K562 (cell line): ENCODE measurements around the gene TMED8. TPM values are rescaled to one million over a fixed set of nuclear protein-coding genes. Genes with fewer than 3 reads are reported as not detected.

Experiments
- CHAMP1 ChIP-seq: fragments of 450-650 bp; IDR thresholded peaks from 2 replicates; pipeline ENCODE4 v1.6.1; 2016; ENCODE audit warnings: mild to moderate bottlenecking
- CHCHD3 ChIP-seq: fragments of 250-450 bp; sonication (Bioruptor Pico); IDR thresholded peaks from 2 replicates; pipeline ENCODE4 v2.1.2; 2022; ENCODE audit warnings: mild to moderate bottlenecking
- E2F6 ChIP-seq, 2 experiments: IDR thresholded peaks; 2 replicates each; pipeline ENCODE4 v1.6.1; 2011; ENCODE audit warnings: borderline replicate concordance in 1 of 2, control low read depth in 1 of 2, low read depth in 1 of 2, low read length in 1 of 2, mild to moderate bottlenecking in 1 of 2, mixed read lengths in 1 of 2, moderate library complexity in 1 of 2; ENCODE audit not compliant: insufficient read depth in 1 of 2, insufficient read length in 1 of 2, poor library complexity in 1 of 2, severe bottlenecking in 1 of 2; ENCODE audit errors: extremely low read depth in 1 of 2
- ETV5 ChIP-seq: sonication (generic); formaldehyde crosslinking; IDR thresholded peaks from 2 replicates; pipeline ENCODE4 v1.4.0; 2020; ENCODE audit warnings: low read depth, mild to moderate bottlenecking, missing genetic modification reagents
- EZH2 ChIP-seq: IDR thresholded peaks from 2 replicates; pipeline ENCODE4 v1.6.1; 2012; ENCODE audit warnings: low read depth, mild to moderate bottlenecking, inconsistent platforms, low read length, borderline replicate concordance
- GATA2 ChIP-seq: sonication (generic); formaldehyde crosslinking; IDR thresholded peaks from 2 replicates; pipeline ENCODE4 v1.4.0; 2020; ENCODE audit warnings: mild to moderate bottlenecking, missing genetic modification reagents
- GTF2B ChIP-seq: IDR thresholded peaks from 2 replicates; pipeline ENCODE4 v1.6.1; 2011; ENCODE audit not compliant: insufficient read length; ENCODE audit errors: extremely low read depth
- HDAC8 ChIP-seq: fragments of 450-650 bp; IDR thresholded peaks from 2 replicates; pipeline ENCODE4 v1.6.1; 2016; ENCODE audit warnings: mild to moderate bottlenecking, missing genetic modification characterization, moderate library complexity, missing compliant biosample characterization
- HMG20A ChIP-seq: fragments of 450-650 bp; formaldehyde crosslinking; conservative IDR thresholded peaks from 2 replicates; pipeline ENCODE4 v1.4.0; 2020; ENCODE audit warnings: mild to moderate bottlenecking, mixed read lengths
- IRF2 ChIP-seq: sonication (generic); formaldehyde crosslinking; IDR thresholded peaks from 2 replicates; pipeline ENCODE4 v1.8.1; 2022; ENCODE audit warnings: mild to moderate bottlenecking, missing genetic modification reagents
- KAT8 ChIP-seq: fragments of 450-650 bp; IDR thresholded peaks from 2 replicates; pipeline ENCODE4 v1.6.1; 2016; ENCODE audit warnings: low read depth, mild to moderate bottlenecking
- KHSRP ChIP-seq: fragments of 450-650 bp; IDR thresholded peaks from 2 replicates; pipeline ENCODE4 v1.6.1; 2017
- PHB2 ChIP-seq: fragments of 450-650 bp; IDR thresholded peaks from 2 replicates; pipeline ENCODE4 v1.6.1; 2017; ENCODE audit warnings: low read depth
- ZNF23 ChIP-seq: fragments of 250-450 bp; sonication (Bioruptor Pico); IDR thresholded peaks from 2 replicates; pipeline ENCODE4 v1.4.0; 2020; ENCODE audit warnings: mild to moderate bottlenecking
- polyA plus RNA-seq, 8 experiments: library from polyadenylated mRNA; depleted of rRNA in 4 of 8; stranded (reverse) in 5 of 8; unstranded in 3 of 8; fragments of >200 nt; fragmentation: Nextera tagmentation in 2 of 8; fragmentation: Illumina TruSeq in 1 of 8; extraction: Ambion mirVana in 2 of 8; extraction: Trizol in 1 of 8; gene quantifications; 2 replicates each; pipeline versions ENCODE4 v1.2.1 to v1.2.3, GENCODE V29; 2011 to 2014; ENCODE audit warnings: inconsistent platforms in 1 of 8, missing spikeins in 1 of 8
- total RNA-seq, 7 experiments: library from RNA; depleted of rRNA in 6 of 7; stranded (reverse); fragments of >200 nt in 6 of 7; fragmentation: Illumina TruSeq in 2 of 7; extraction: Trizol in 2 of 7; gene quantifications; 2 replicates each; pipeline versions ENCODE4 v1.2.1 to v1.2.3, GENCODE V29; 2011 to 2021; ENCODE audit warnings: low replicate concordance in 1 of 7
- TF ChIP-seq, protein P1 (sequence below): sonication (generic); formaldehyde crosslinking; IDR thresholded peaks from 2 replicates; pipeline ENCODE4 v1.8.1; 2023; ENCODE audit warnings: missing genetic modification reagents, mild to moderate bottlenecking, borderline replicate concordance
- TF ChIP-seq, protein P2 (sequence below): fragments of 250-450 bp; sonication (Bioruptor Pico); IDR thresholded peaks from 2 replicates; pipeline ENCODE4 v1.9.0; 2021; ENCODE audit warnings: mild to moderate bottlenecking, inconsistent platforms

The TMED8 gene
- total and polyA plus RNA-seq, 9 of the 15 experiments (the other 6 are each of a cell fraction or from before 2014, with no cell fraction given): 3.3 to 17.4 (median 12.0) TPM

DNA sequence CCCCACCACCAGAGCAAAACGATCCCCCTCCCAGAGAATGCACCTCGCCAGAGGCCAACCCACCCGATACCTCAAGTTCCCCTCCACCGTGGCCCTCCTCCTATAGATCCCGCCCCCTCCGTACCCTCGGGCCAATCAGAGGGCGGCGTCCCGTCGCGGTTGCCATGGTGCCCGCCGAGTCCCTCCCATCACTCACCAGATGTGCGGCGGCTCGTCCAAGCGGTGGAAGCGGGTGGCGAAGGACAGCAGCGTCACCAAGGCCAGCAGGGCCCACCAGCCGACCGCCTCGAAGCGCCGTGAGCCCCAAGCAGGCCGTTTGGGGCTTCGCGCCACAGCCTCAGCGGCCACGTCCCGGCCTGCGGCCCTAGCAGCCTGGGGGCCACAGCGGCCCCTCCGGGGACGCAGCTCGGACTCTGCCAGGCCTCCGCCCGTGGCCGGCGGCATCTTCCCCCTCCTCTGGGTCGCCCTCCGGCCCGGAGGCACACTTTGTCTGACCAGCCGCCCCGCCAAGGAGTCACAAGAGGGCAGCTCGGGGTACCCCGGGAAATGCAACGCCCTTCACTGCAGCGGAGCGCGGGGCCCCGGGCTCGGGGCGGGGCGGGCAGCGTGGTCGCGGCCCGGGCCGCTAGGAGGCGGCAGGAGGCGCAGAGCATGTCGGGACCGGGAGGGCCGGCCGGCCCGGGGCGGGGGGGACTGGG, 56.5 kb downstream of the TMED8 start, which contains the start of gene POMT2 (continued):
- TF ChIP-seq, protein P1, sequence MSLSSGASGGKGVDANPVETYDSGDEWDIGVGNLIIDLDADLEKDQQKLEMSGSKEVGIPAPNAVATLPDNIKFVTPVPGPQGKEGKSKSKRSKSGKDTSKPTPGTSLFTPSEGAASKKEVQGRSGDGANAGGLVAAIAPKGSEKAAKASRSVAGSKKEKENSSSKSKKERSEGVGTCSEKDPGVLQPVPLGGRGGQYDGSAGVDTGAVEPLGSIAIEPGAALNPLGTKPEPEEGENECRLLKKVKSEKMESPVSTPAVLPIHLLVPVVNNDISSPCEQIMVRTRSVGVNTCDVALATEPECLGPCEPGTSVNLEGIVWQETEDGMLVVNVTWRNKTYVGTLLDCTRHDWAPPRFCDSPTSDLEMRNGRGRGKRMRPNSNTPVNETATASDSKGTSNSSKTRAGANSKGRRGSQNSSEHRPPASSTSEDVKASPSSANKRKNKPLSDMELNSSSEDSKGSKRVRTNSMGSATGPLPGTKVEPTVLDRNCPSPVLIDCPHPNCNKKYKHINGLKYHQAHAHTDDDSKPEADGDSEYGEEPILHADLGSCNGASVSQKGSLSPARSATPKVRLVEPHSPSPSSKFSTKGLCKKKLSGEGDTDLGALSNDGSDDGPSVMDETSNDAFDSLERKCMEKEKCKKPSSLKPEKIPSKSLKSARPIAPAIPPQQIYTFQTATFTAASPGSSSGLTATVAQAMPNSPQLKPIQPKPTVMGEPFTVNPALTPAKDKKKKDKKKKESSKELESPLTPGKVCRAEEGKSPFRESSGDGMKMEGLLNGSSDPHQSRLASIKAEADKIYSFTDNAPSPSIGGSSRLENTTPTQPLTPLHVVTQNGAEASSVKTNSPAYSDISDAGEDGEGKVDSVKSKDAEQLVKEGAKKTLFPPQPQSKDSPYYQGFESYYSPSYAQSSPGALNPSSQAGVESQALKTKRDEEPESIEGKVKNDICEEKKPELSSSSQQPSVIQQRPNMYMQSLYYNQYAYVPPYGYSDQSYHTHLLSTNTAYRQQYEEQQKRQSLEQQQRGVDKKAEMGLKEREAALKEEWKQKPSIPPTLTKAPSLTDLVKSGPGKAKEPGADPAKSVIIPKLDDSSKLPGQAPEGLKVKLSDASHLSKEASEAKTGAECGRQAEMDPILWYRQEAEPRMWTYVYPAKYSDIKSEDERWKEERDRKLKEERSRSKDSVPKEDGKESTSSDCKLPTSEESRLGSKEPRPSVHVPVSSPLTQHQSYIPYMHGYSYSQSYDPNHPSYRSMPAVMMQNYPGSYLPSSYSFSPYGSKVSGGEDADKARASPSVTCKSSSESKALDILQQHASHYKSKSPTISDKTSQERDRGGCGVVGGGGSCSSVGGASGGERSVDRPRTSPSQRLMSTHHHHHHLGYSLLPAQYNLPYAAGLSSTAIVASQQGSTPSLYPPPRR: no peak
- TF ChIP-seq CHCHD3 (CRISPR knock-in tag) (no peak), IRF2 (CRISPR knock-in tag) (no peak), E2F6 (IDR thresholded peaks at IDR 0.05; ENCODE audit: borderline replicate concordance in 1 of 2, extremely low read depth in 1 of 2, insufficient read depth in 1 of 2, insufficient read length in 1 of 2, low read depth in 1 of 2, low read length in 1 of 2, poor library complexity in 1 of 2, severe bottlenecking in 1 of 2) (peak; percentile 12 to 92), HDAC8 (no peak), KAT8 (no peak), GTF2B (no peak), PHB2 (no peak), ZNF23 (CRISPR knock-in tag) (no peak), EZH2 (no peak), GATA2 (CRISPR knock-in tag) (no peak), KHSRP (no peak), CHAMP1 (no peak), HMG20A (no peak), ETV5 (CRISPR knock-in tag) (no peak)
- TF ChIP-seq, protein P2, sequence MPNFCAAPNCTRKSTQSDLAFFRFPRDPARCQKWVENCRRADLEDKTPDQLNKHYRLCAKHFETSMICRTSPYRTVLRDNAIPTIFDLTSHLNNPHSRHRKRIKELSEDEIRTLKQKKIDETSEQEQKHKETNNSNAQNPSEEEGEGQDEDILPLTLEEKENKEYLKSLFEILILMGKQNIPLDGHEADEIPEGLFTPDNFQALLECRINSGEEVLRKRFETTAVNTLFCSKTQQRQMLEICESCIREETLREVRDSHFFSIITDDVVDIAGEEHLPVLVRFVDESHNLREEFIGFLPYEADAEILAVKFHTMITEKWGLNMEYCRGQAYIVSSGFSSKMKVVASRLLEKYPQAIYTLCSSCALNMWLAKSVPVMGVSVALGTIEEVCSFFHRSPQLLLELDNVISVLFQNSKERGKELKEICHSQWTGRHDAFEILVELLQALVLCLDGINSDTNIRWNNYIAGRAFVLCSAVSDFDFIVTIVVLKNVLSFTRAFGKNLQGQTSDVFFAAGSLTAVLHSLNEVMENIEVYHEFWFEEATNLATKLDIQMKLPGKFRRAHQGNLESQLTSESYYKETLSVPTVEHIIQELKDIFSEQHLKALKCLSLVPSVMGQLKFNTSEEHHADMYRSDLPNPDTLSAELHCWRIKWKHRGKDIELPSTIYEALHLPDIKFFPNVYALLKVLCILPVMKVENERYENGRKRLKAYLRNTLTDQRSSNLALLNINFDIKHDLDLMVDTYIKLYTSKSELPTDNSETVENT (CRISPR knock-in tag): no peak
